GM12891 (cell line): ENCODE data around the gene HS2ST1.
A peak's percentile ranks its signal among the peaks of the same experiment; 100 is the strongest.

Experiments
- DNase-seq: peaks from one replicate; pipeline ENCODE4 v3.0.0; 2011; ENCODE audit warnings: low spot score; ENCODE audit not compliant: insufficient read length
- FAIRE-seq: peaks from 2 replicates; lab custom pipeline; 2011; peaks lifted over from hg19 to GRCh38; lab: Jason Lieb, UNC
- PAX5 ChIP-seq: IDR thresholded peaks from 2 replicates; pipeline ENCODE4 v1.6.1; 2011; ENCODE audit warnings: low read length, moderate library complexity, mild to moderate bottlenecking; ENCODE audit not compliant: insufficient read depth, severe bottlenecking
- POLR2A ChIP-seq: IDR thresholded peaks from 2 replicates; pipeline ENCODE4 v1.6.1; 2011; ENCODE audit warnings: low read depth, low read length, control low read depth
- POLR2AphosphoS5 ChIP-seq: IDR thresholded peaks from 2 replicates; pipeline ENCODE4 v1.6.1; 2011; ENCODE audit warnings: low read depth, low read length, control low read depth
- POU2F2 ChIP-seq: IDR thresholded peaks from 2 replicates; pipeline ENCODE4 v1.6.1; 2011; ENCODE audit warnings: low read depth, mild to moderate bottlenecking, control low read depth, low read length, moderate library complexity
- SPI1 ChIP-seq: IDR thresholded peaks from 2 replicates; pipeline ENCODE4 v1.6.1; 2011; ENCODE audit warnings: low read depth, low read length, control low read depth
- TAF1 ChIP-seq: IDR thresholded peaks from 2 replicates; pipeline ENCODE4 v1.6.1; 2011; ENCODE audit warnings: low read depth, low read length, control low read depth

HS2ST1 gene

DNA sequence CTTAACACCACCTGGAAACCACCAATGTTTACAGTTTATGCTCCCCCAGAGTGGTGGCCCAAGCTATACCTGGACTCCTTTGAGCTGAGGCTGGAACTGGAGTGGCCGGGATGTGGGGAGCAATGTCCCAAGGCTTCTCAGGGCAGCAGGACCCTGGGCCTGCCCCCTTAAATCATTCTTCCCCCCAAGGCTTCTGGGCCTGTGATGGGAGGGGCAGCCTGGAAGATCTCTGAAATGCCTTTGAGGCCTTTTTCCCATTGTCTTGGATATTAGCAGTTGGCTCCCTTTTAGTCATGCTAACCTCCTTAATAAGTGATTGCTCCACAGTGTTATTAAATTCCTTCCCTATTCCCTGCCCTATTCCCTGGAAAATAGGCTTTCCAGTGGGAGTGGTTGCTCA is 185.8 kb downstream of the HS2ST1 start:
- FAIRE-seq (no peak), DNase-seq (no peak)
- TF ChIP-seq POLR2A (no peak), TAF1 (no peak), POLR2AphosphoS5 (no peak), SPI1 (no peak), PAX5 (no peak), POU2F2 (no peak)

DNA sequence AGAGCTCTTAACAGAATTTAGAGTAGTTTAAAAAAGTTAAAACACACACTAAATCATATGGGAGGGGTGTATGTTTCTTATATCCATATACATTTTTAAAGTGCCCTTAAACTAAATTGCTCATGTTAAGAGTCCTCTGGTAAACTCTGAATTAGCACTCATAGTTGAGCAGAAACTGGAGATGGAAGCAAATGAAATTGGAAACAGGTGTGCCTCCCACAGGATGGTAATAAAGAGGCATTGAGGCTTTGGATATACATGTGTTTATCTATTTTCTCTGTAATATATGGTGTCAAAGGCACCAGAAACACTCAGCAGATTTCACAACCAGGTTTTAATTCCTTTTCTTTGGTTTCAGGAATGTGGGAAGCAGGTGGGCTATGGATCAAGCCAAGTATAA is 188.6 kb downstream of the HS2ST1 start:
- FAIRE-seq (no peak), DNase-seq (no peak)
- TF ChIP-seq TAF1 = no peak
- TF ChIP-seq POLR2AphosphoS5 = no peak
- TF ChIP-seq PAX5 = no peak
- TF ChIP-seq SPI1 = no peak
- TF ChIP-seq POU2F2 = no peak
- no peak for TF ChIP-seq POLR2A

- FAIRE-seq = no peak
- TF ChIP-seq POLR2AphosphoS5 = no peak
- no peak for TF ChIP-seq PAX5
- TF ChIP-seq POLR2A = no peak
- TF ChIP-seq POU2F2 = no peak
- no peak for TF ChIP-seq SPI1
- no peak for TF ChIP-seq TAF1
- DNase-seq = no peak
Observed at GRCh38 chr1:87104140-87104539, 189.7 kb downstream of the HS2ST1 start.

DNA sequence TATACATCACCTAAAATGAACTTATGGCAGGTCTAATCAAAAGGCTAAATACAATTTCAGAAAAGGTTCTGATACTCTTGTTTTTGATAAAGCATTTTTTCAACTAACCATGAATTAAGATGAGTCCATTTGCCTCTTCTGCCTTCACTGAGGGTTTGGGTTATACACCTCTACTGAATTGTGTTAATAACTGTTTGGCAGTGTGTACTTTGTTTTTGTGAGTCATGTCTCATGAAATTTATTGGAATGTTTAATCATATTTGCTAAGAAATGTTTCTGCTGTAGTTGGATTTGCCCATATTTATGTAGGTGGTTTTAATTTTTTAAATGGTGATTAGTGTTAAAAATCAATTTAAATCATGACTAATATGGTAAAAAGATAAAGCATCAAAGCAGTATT is 190.5 kb downstream of the HS2ST1 start:
- no peak for DNase-seq

GRCh38 chr1:87106144-87106543 is 191.7 kb downstream of the HS2ST1 start:
- DNase-seq = no peak
- no peak for FAIRE-seq
- no peak for TF ChIP-seq POU2F2
- no peak for TF ChIP-seq TAF1
- no peak for TF ChIP-seq SPI1
- TF ChIP-seq PAX5 = no peak
- no peak for TF ChIP-seq POLR2A

More for the DNA sequence above, 190.5 kb downstream of the HS2ST1 start:
- no peak for FAIRE-seq
- TF ChIP-seq POU2F2 (no peak), PAX5 (no peak), POLR2AphosphoS5 (no peak), TAF1 (no peak), POLR2A (no peak), SPI1 (no peak)

DNA sequence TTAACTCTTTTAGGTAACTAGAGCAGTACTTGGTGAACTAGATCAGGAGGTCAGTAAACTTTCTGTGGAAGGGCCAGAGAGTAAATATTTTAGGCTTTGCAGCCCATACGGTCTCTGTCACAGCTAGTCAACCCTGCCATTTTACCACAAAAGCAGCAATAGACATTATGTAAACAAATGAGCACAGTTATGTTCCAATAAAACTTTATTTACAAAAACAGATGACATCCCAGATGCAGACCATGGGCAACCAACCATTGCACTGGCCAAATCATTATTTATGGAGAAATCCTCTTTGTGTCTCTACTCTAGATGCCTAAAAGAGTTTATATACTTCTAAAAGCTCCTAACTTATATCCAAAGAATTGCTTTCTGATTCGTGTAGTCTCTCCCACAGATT is 192.4 kb downstream of the HS2ST1 start:
- TF ChIP-seq POLR2A = no peak
- no peak for TF ChIP-seq SPI1
- TF ChIP-seq PAX5 = no peak
- no peak for TF ChIP-seq POU2F2
- no peak for TF ChIP-seq TAF1
- TF ChIP-seq POLR2AphosphoS5 = no peak
- DNase-seq (no peak), FAIRE-seq (no peak)

- no peak for DNase-seq
- no peak for FAIRE-seq
- TF ChIP-seq POLR2AphosphoS5 = no peak
- no peak for TF ChIP-seq TAF1
- TF ChIP-seq PAX5 = no peak
- TF ChIP-seq POU2F2 = no peak
- TF ChIP-seq SPI1 = no peak
- TF ChIP-seq POLR2A = no peak
Observed at GRCh38 chr1:87108228-87108627, 193.8 kb downstream of the HS2ST1 start.

GRCh38 chr1:87108814-87109411 is 194.5 kb downstream of the HS2ST1 start:
- FAIRE-seq = peak; percentile 31
- no peak for DNase-seq
- TF ChIP-seq POLR2AphosphoS5 (no peak), POLR2A (no peak), PAX5 (no peak), TAF1 (no peak), SPI1 (no peak), POU2F2 (no peak)

GRCh38 chr1:87111659-87112371 is 197.4 kb downstream of the HS2ST1 start:
- FAIRE-seq = no peak
- DNase-seq = no peak

GRCh38 chr1:87113313-87113712 is 198.9 kb downstream of the HS2ST1 start:
- TF ChIP-seq POU2F2 = no peak
- TF ChIP-seq TAF1 = no peak
- TF ChIP-seq POLR2A = no peak
- no peak for TF ChIP-seq POLR2AphosphoS5
- TF ChIP-seq SPI1 = no peak
- TF ChIP-seq PAX5 = no peak
- no peak for DNase-seq
- FAIRE-seq = no peak

More at GRCh38 chr1:87111659-87112371, 197.4 kb downstream of the HS2ST1 start:
- TF ChIP-seq POLR2AphosphoS5 (no peak), POLR2A (no peak), PAX5 (no peak), TAF1 (no peak), SPI1 (no peak)
